ENCODE results near the gene ZNF552.
"Not testable (repeated sequence)": the region's sequence is repeated elsewhere in the genome, so short reads cannot be mapped to it uniquely, and the experiment has no call there.

The ZNF552 gene

GRCh38 chr19:57814505-57815246, at the start of gene ZNF552:
ZNF552 (minus strand) TSS chr19:57814913; CDS start chr19:57814743, 170 bp downstream.
- DNase-seq (ENCODE audit: low read depth, low spot score): peak; percentile 57

GRCh38 chr19:57862351-57862750, 47.6 kb upstream of the ZNF552 start:
- DNase-seq (ENCODE audit: low read depth, low spot score): not testable (repeated sequence)

GRCh38 chr19:57854117-57854516, 39.4 kb upstream of the ZNF552 start:
- DNase-seq (ENCODE audit: low read depth, low spot score): not testable (repeated sequence)

- DNase-seq (ENCODE audit: low read depth, low spot score): not testable (repeated sequence)
These were observed 37.3 kb upstream of the ZNF552 start for GRCh38 chr19:57851812-57852603.

- DNase-seq (ENCODE audit: low read depth, low spot score): no peak
These were observed 35.9 kb upstream of the ZNF552 start for GRCh38 chr19:57850553-57851017.

- peak; percentile 63 for DNase-seq (ENCODE audit: low read depth, low spot score)
These were observed 35.2 kb upstream of the ZNF552 start, which contains the start of gene ZNF587 for GRCh38 chr19:57849666-57850473. ZNF587 (plus strand) TSS chr19:57849859; CDS start chr19:57850039, 180 bp downstream.

GRCh38 chr19:57849162-57849665, 34.5 kb upstream of the ZNF552 start:
- DNase-seq (ENCODE audit: low read depth, low spot score): not testable (repeated sequence)

GRCh38 chr19:57847164-57847563, 32.5 kb upstream of the ZNF552 start:
- not testable (repeated sequence) for DNase-seq (ENCODE audit: low read depth, low spot score)

GRCh38 chr19:57841122-57841763, 26.5 kb upstream of the ZNF552 start:
- no peak for DNase-seq (ENCODE audit: low read depth, low spot score)

- not testable (repeated sequence) for DNase-seq (ENCODE audit: low read depth, low spot score)
These were observed 24.0 kb upstream of the ZNF552 start for GRCh38 chr19:57838622-57839191.

- DNase-seq (ENCODE audit: low read depth, low spot score): not testable (repeated sequence)
These were observed 22.3 kb upstream of the ZNF552 start for GRCh38 chr19:57836991-57837390.

GRCh38 chr19:57830071-57830602, 15.4 kb upstream of the ZNF552 start, which contains the start of gene ZNF587B:
ZNF587B (plus strand) TSS chr19:57830299; CDS start chr19:57830529, 230 bp downstream.
- no peak for DNase-seq (ENCODE audit: low read depth, low spot score)

- DNase-seq (ENCODE audit: low read depth, low spot score): no peak
These were observed 14.6 kb upstream of the ZNF552 start for GRCh38 chr19:57829316-57829715.

GRCh38 chr19:57825511-57825910, 10.8 kb upstream of the ZNF552 start:
- DNase-seq (ENCODE audit: low read depth, low spot score): no peak

GRCh38 chr19:57823608-57824007, 8.9 kb upstream of the ZNF552 start:
- not testable (repeated sequence) for DNase-seq (ENCODE audit: low read depth, low spot score)

GRCh38 chr19:57823155-57823554, 8.4 kb upstream of the ZNF552 start:
- DNase-seq (ENCODE audit: low read depth, low spot score): not testable (repeated sequence)

GRCh38 chr19:57821501-57821900, 6.8 kb upstream of the ZNF552 start:
- not testable (repeated sequence) for DNase-seq (ENCODE audit: low read depth, low spot score)

- DNase-seq (ENCODE audit: low read depth, low spot score): not testable (repeated sequence)
These were observed 6.4 kb upstream of the ZNF552 start for GRCh38 chr19:57821095-57821494.

GRCh38 chr19:57820599-57820998, 5.9 kb upstream of the ZNF552 start:
- DNase-seq (ENCODE audit: low read depth, low spot score): no peak
